ENCODE data around the gene RTN4. TPM values are rescaled to one million over a fixed set of nuclear protein-coding genes. Genes with fewer than 3 reads are reported as not detected.

RTN4 gene
- total and polyA plus RNA-seq, 2 of the 4 experiments (the other 2 are of a cell fraction), result 77.8 to 588 TPM

- in situ Hi-C loops (cut with MboI; ENCODE audit: low sequenced_read_pairs), result no loop called here
- POLR2A ChIA-PET (ENCODE audit: unreplicated experiment), result interaction anchor here (0.7 kb wide), 1 partner anchor 54 kb away, joined by 9 read pairs; no protein-coding TSS in a partner anchor
- no peak for TF ChIP-seq USF2 (IDR thresholded peaks at IDR 0.05; ENCODE audit: low read depth, low read length)
- TF ChIP-seq NFE2L2 (IDR thresholded peaks at IDR 0.05; ENCODE audit: low read depth, low read length), result no peak
- TF ChIP-seq CTCF (conservative IDR thresholded peaks at IDR 0.05; ENCODE audit: low read depth, low read length), result no peak
- TF ChIP-seq CEBPB (IDR thresholded peaks at IDR 0.05; ENCODE audit: low read depth, low read length), result no peak
- no peak for TF ChIP-seq MXI1 (IDR thresholded peaks at IDR 0.05; ENCODE audit: borderline replicate concordance, low read depth, low read length)
- TF ChIP-seq CHD1 (IDR thresholded peaks at IDR 0.05; ENCODE audit: low read depth, low read length), result no peak
- TF ChIP-seq MAZ (IDR thresholded peaks at IDR 0.05; ENCODE audit: borderline replicate concordance, low read depth, low read length), result no peak
- no peak for TF ChIP-seq RCOR1 (IDR thresholded peaks at IDR 0.05; ENCODE audit: insufficient replicate concordance, low read length)
- no peak for TF ChIP-seq MAFK (IDR thresholded peaks at IDR 0.05; ENCODE audit: low read depth, low read length)
- no peak for TF ChIP-seq BHLHE40 (IDR thresholded peaks at IDR 0.05; ENCODE audit: low read depth, low read length)
- no peak for TF ChIP-seq FOS (IDR thresholded peaks at IDR 0.05; ENCODE audit: low read depth, low read length)
- no peak for TF ChIP-seq SMC3 (IDR thresholded peaks at IDR 0.05; ENCODE audit: low read depth, low read length)
- TF ChIP-seq ELK1 (IDR thresholded peaks at IDR 0.05; ENCODE audit: borderline replicate concordance, low read depth, low read length), result no peak
These were observed 47.5 kb upstream of the RTN4 start for GRCh38 chr2:55097461-55098410.

More at GRCh38 chr2:55097461-55098410, 47.5 kb upstream of the RTN4 start:
- Histone ChIP-seq H4K91ac (ENCODE audit: insufficient read depth, low read depth, low read length) (peak overlapping the region; percentile 88), H4K5ac (ENCODE audit: low read depth, low read length) (peak overlapping the region; percentile 51), H2AFZ (replicated peaks; ENCODE audit: low read length, poor library complexity) (no peak overlapping the region), H2AK9ac (replicated peaks; ENCODE audit: low read depth, low read length, poor library complexity) (no peak overlapping the region), H3K27ac (ENCODE audit: insufficient read depth, low read length) (peak overlapping the region; percentile 68), H2BK5ac (ENCODE audit: low read depth, low read length, poor library complexity, severe bottlenecking) (peak overlapping the region; percentile 69), H3K4me2 (ENCODE audit: low read depth, low read length) (peak overlapping the region; percentile 23; the same call in 1 of the 2 replicates), H3K23ac (ENCODE audit: low read depth, low read length) (peak overlapping the region; percentile 68; the same call in 1 of the 2 replicates), H3K18ac (ENCODE audit: low read depth, low read length) (peak overlapping the region; percentile 75), H3K4me1 (ENCODE audit: control insufficient read depth, insufficient read depth, low read length) (peaks cover 34% of the 10 kb centered on the region), H3K4ac (ENCODE audit: low read depth, low read length) (peak overlapping the region; percentile 78), H3K9me1 (ENCODE audit: insufficient read depth, low read length) (peaks cover 21% of the 10 kb centered on the region), H3K56ac (ENCODE audit: extremely low read depth, insufficient read depth, low read length) (no peak overlapping the region), H4K20me1 (ENCODE audit: insufficient read depth, low read length) (no peaks in the 10 kb centered on the region), H3K36me3 (ENCODE audit: control insufficient read depth, insufficient read depth, low read length) (no peaks in the 10 kb centered on the region), H3K79me1 (ENCODE audit: low read depth in 1 of 2, low read length in 2 of 2) (peaks cover 23 to 47% of the 10 kb centered on the region in 2 experiments), H2BK15ac (ENCODE audit: low read depth, low read length) (peak overlapping the region; percentile 89), H4K8ac (ENCODE audit: low read depth in 2 of 2, low read length in 2 of 2) (peak overlapping the region; percentile 22 to 59), H2AK5ac (ENCODE audit: low read depth, low read length) (peak overlapping the region; percentile 89), H2BK120ac (ENCODE audit: low read depth, low read length) (peak overlapping the region; percentile 84), H2BK20ac (ENCODE audit: low read depth, low read length) (peak overlapping the region; percentile 88), H3K14ac (replicated peaks; ENCODE audit: low read depth, low read length) (peak overlapping the region; percentile 61), H3K27me3 (ENCODE audit: control insufficient read depth, insufficient read depth, low read length) (no peaks in the 10 kb centered on the region), H3K4me3 (ENCODE audit: insufficient read depth, low read depth, low read length) (no peak overlapping the region), H3K9ac (ENCODE audit: low read depth, low read length) (no peak overlapping the region), H3K9me3 (ENCODE audit: control insufficient read depth, insufficient read depth, low read length) (no peaks in the 10 kb centered on the region)
- dilution Hi-C loops (cut with HindIII; ENCODE audit: low sequenced_read_pairs, unreplicated experiment) (no loop called here), intact Hi-C loops (cut with micrococcal nuclease) (no loop called here)
- BruUV-seq (replicated peaks), result no TSS peak
- no peak for ATAC-seq (ENCODE audit: low read depth)
- no peak for DNase-seq
- CTCF ChIA-PET, result interaction anchor here (0.6 kb wide), 1 partner anchor 65 kb away, joined by 5 read pairs; no protein-coding TSS in a partner anchor
- 45% methylated on average over 1 of the region's 6 CpGs; no CpG with 5 or more reads in 1 of the 2 experiments for WGBS, 2 experiments (ENCODE audit: extremely low coverage in 2 of 2, insufficient read length in 1 of 2)
